ENCODE measurements around the gene FRMD4A.
"Not testable (repeated sequence)": the region's sequence is repeated elsewhere in the genome, so short reads cannot be mapped to it uniquely, and the experiment has no call there.

Gene FRMD4A

DNA sequence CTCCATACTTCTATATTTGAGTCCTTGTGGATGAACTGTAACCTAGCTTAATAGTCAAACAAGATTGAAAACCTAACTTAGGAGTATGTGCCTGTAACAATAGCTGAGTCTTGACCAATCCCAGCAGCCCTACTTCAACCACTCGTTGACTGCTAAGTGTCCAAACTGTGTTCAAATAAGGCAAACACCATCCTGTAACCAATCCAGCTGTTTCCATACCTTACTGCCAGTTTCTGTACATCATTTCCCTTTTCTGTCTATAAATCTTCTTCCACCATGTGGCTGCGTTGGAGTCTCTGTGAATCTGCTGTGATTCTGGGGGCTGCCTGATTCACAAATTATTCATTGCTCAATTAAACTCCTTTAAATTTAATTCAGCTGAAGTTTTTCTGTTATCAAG, 195.5 kb downstream of the FRMD4A start:
- not testable (repeated sequence) for DNase-seq

DNA sequence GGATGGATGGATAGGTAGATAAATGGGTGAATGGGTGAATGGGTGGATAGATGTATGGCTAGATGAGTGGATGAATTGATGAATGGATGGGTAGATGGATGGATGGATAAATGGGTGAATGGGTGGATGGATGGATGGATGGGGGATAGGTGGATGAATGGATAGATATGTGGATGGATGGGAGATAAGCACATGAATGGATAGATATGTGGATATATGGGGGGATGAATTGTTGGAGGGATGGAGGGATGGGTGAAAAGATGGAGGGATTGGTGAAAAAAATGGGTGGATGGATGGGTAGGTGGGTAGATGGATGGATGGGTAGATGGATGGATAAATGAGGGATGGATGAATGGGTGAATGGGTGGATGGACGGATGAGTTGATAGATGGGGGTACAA, 196.4 kb downstream of the FRMD4A start:
- DNase-seq, result no peak

GRCh38 chr10:14131261-14131960, 199.3 kb downstream of the FRMD4A start:
- no peak for DNase-seq

GRCh38 chr10:14129770-14130169, 201.0 kb downstream of the FRMD4A start:
- DNase-seq, result no peak

DNA sequence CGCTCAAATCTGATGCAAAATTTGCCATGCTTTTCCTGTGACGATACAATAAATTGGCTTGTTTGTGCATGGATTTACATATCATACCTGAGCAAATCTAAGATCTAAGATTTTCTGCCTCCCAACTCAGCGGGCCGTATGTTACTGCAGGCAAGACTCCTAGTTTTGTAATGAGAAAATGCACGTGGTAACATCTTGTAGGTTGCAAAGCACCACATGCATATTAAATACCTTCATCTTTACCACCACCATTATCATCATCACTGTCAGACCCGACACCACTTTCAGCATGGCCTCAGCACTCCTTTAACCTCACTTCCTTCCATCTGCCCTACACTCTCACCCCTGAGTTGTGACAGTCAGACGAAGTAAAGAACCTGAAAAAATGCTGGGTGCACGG, 202.2 kb downstream of the FRMD4A start:
- DNase-seq, result no peak

- no peak for DNase-seq
Measured at GRCh38 chr10:14126697-14127440, 203.9 kb downstream of the FRMD4A start.

GRCh38 chr10:14125564-14125963, 205.2 kb downstream of the FRMD4A start:
- no peak for DNase-seq

GRCh38 chr10:14124941-14125340, 205.8 kb downstream of the FRMD4A start:
- no peak for DNase-seq

DNA sequence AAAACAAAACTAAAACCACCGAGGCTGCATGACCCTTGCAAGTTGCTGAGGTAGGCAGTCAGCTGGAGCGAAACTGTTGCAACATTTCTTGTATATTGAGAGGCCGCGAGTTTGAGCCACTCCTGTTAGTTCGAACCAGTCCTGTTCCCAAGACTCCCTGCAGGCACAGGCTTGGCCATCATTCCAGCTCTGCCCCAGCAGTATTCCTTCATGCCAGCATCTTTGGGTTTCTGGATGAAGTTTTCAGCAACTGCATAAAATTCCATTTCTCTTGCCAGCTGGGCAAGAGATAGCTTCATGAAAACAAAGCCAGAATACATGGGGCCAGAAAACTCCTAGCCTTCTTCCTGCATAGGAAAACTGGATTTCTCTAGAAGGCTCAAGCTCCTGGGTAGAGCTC, 207.6 kb downstream of the FRMD4A start:
- no peak for DNase-seq

- no peak for DNase-seq
Measured at GRCh38 chr10:14120812-14121211, 209.9 kb downstream of the FRMD4A start.

DNA sequence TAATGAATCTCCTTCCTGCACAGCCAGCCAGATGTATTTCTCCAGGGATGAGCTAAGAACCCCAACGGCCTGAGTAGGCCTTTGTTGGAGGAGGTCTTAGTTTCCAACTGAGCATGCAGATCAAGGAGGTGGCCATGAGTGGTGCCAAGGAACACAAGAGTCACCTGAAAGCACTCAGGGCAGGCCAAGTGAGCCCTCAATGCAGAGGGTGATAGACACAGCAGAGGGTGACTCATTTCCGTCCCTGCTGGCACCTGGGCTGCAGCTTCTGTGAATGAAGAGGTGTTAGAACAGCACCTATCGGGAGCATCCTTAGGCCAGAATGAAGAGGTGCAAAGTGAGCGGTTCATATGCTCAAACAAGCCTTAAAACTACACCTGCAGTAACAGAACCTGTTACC, 211.8 kb downstream of the FRMD4A start:
- DNase-seq, result no peak

DNA sequence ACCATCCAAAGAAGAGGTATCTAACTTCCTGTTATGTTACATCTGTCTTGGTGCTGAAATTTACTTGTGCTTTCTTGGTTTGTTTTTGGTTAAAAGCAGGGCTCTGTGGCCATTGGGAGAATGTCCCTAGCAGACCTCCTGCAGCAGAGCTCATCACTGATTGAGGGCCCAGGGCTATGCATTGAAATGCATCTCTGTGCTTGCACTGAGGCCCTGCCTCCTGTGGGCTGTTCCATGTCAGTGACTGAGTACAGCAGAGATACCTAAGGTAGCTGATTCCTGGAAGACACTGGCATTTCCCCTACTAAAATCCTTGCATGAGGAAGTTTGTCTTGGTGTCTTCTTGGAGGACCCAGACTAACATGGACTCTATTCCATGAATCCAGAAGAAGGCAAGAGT, 213.9 kb downstream of the FRMD4A start:
- no peak for DNase-seq

GRCh38 chr10:14116021-14116420, 214.7 kb downstream of the FRMD4A start:
- no peak for DNase-seq

GRCh38 chr10:14114791-14115190, 215.9 kb downstream of the FRMD4A start:
- DNase-seq, result no peak

- DNase-seq, result no peak
Measured at GRCh38 chr10:14112056-14112455, 218.7 kb downstream of the FRMD4A start.

DNA sequence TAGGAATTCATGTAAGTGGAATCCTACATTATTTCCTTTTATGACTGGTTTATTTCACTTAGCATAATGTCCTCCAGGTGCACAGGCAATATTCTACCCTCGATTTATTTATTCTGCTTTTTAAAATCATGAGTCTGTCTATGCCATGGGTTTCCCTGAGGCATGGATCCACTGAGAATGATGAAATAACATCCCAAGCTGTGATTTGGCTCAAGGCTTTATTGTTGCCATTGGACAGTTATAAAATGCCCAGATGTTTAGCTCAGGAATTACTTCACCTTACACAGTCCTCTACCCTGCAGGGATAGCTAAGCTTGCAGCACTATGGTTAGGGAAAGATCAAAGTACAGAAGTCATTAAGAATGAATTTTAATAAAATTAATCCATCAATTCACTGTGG, 219.5 kb downstream of the FRMD4A start:
- no peak for DNase-seq

GRCh38 chr10:14106828-14107227, 223.9 kb downstream of the FRMD4A start:
- DNase-seq, result no peak

GRCh38 chr10:14102056-14102455, 228.7 kb downstream of the FRMD4A start:
- no peak for DNase-seq

DNA sequence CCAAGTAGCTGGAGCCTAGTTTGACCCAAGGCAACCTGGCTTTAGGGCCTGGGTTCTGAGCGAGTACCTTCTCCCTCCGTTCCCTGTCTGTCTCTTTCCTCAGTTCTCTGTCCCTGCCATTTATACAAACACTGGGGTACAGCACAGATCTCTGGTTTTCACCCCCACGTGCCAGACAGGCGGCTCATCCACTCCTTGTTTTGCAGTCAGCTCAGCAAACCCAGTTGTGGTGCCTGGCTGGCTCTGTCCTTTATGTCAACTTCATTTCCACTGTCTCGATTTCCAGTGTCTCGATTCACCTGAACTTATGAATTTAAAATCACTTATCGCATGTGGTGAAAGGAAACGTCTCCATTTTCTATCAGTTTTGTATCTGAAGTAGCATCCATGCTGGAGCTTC, 230.8 kb downstream of the FRMD4A start:
- DNase-seq, result no peak

- DNase-seq, result peak; percentile 41
Measured at GRCh38 chr10:14093730-14094484, 236.8 kb downstream of the FRMD4A start.

GRCh38 chr10:14092799-14093198, 237.9 kb downstream of the FRMD4A start:
- no peak for DNase-seq

- DNase-seq, result no peak
Measured at GRCh38 chr10:14089556-14090292, 241.0 kb downstream of the FRMD4A start.

GRCh38 chr10:14087566-14087965, 243.2 kb downstream of the FRMD4A start:
- DNase-seq, result peak; percentile 4

Measured in NCI-H1092 treated with DMSO at 0.1 percent for 48 hours (cell line).